Amygdala (tissue), 56 donors: ENCODE results near the gene TMC3.
"Not testable (repeated sequence)": the region's sequence is repeated elsewhere in the genome, so short reads cannot be mapped to it uniquely, and the experiment has no call there.

Experiments
- DNase-seq, 56 donors: peaks; one replicate each; lab custom pipeline; 2025; lab: John Stamatoyannopoulos, UW

Gene TMC3

DNA sequence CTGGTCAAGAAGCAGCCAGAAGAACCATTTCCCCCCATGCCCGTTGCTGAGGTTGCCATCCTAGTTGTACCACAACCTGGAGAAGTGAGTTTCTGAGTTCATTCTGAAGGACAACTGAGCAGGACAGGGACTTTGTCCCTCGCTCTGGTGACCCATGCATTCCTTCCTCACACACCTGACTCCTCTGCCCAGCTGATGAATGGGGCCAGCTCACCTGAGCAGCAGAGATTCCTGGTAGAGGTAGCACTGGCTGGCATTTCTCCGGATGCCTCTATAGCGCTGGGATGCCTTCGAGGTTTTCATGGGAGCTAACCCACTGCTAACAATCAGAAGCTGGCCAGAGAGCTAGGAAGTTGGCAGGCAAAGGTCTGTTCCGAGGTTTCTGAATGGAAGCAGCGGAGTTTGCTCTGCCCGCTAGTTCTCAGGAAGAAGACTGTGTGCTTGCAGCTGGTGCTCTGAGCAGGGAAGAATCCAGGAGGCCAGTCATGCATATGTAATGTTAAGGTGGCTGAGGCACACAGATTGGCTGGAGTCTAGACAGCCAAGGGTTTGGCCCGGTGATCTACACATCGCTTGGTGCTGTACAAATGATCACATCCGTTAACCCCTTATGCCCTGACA, at the start of gene TMC3:
TSS of gene TMC3 (minus strand) at position 439 of the 621 bp plus-strand sequence. CDS start at position 303, 136 bp downstream.
- peak in 22 of 56 donors; percentile 2 to 45 (median 11) for DNase-seq

DNA sequence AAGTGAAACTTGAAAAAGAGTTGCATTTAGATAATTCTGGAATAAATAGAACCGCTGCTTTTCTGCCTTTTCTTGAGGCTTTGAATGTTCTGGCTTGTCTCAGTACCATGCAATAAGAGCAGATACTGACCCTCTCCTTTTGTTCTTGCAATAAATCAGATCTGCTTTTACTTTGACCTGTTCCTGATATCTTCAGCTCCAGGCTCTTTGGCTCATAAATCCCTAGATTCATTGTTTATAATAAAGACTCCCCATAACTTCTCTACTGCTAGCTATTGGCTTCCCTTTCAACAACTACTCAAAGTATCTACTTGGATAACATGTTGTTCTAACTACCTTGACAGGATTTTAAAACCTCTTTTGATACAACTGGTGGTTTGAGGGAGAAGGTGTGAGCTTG, 47.4 kb upstream of the TMC3 start:
- no peak for DNase-seq

DNA sequence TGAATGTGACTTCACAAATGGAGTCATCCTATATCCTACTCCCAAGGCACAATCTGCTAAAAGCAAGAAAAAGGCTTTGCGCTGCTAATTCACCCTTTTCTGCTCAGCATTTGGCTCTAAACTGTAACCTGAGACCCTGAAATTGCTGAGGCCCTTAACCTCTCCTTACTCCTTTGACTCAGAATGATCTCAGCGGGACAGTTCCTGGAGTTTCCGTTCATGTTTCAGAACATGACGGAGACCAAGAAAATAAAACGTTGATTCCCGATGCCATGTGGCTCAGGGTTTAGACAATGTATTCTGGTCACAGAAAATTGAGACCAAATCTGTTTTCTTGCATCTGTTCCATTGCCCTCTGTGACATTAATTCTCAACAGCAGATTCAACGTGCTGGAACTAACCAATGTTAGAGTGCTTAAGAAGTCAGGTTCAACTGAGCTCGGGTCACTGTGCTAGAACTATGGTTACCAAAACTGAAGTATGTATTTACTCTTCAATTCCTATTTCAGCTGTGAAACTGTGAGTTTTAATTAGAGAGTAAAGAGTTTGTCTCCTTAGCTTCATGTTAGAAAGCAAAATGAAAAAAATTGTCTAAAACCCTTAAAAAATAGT, 45.4 kb upstream of the TMC3 start:
- DNase-seq, result no peak

DNA sequence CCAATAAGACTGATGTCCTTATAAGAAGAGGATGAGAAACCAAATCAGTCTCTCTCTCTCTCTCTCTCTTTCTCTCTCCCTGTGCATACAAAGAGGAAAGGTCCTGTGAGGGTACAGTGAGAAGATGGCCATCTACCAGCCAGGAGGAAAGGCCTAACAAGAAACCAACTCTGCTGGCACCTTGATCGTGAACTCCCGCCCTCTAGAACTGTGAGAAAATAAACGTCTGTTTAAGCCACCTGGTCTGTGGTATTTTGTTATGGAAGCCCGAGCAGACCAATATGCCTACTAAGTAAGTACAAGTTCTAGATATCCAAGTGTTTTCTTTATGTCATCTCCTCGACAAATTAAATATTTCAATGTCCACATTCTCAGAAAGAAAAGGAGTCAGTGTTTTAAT, 44.9 kb upstream of the TMC3 start:
- DNase-seq, result no peak

DNA sequence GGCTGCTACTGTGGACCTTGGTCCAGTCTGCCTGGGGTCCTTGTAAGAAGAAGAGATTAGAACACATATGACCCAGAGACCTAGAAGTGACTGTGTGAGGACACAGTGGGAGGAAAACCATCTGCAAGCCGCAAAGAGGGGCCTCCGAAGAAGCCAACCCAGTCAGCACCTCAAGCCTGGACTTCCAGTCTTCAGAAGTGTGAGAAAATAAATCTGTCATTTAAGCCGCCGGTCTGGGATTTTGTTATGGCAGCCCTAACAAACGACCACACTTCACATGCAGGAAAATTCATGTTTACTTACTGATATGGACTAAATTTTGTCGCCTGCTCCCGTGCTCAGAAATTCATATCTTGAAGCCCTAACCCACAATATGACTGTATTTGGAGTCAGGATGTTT, 44.4 kb upstream of the TMC3 start:
- DNase-seq, result no peak

DNA sequence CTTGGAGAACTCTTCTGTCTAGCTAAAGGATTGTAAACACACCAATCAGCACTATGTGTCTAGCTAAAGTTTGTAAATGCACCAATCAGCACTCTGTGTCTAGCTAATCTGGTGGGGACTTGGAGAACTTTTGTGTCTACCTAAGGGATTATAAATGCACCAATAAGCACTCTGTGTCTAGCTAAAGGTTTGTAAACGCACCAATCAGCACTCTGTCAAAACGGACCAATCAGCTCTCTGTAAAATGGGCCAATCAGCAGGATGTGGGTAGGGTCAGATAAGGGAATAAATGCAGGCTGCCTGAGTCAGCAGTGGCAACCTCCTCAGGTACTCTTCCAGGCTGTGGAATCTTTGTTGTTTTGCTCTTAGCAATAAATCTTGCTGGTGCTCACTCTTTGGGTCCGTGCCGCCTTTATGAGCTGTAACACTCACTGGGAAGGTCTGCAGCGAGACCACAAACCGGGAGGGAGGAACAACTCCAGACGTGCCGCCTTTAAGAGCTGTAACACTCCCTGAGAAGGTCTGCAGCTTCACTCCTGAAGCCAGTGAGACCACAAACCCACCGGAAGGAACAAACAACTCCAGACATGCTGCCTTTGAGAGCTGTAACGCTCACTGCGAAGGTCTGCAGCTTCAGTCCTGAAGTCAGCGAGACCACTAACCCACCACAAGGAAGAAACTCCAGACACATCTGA, 40.4 kb upstream of the TMC3 start:
- DNase-seq, result not testable (repeated sequence)

DNA sequence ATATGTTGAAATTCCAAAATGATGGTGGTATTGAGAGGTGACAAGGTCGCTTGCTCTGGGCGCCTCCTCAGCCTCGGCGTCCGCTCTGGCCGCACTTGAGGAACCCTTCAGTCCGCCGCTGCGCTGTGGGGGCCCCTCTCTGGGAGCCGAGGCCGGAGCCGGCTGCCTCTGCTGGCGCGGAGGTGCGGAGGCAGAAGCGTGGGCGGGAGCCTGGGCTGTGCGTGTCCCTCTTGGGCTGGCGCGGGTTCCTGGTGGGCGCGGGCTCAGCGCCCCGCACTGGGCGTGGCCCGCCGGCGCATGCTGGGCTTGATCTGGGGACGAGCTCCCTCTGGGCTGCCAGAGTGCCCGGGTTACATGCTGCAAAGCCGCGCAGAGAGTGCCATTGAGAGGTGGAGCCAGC, 39.8 kb upstream of the TMC3 start:
- no peak for DNase-seq

DNA sequence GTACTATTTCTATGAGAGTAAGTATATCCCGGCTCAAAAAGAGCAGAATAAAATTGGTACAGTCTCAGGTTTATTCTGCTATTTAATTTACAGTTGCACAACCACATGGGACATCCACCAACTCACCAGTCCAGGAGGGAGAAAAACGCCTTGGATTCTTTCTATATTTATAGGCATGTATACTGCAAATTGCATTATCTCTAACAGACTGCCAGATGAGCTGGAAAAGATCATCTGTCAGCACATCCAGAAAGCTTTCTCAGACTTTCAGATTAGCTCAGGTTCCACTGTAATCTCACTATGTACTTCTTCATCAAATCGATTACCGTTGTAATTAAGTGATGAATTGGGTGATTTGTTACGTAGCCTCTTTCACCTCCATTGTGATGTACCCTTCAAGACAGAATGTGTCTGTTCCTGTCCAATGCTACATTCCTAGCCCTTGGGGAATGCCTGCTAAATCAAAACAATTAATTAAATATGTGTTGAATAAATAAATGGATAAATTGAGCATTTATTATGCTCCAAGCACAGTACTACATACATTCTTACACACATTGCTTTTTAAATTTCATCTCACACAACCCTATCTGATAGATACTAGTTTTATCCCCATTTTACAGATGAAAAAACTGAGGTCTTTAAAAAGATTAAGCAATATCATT, 38.1 kb upstream of the TMC3 start:
- DNase-seq, result no peak

DNA sequence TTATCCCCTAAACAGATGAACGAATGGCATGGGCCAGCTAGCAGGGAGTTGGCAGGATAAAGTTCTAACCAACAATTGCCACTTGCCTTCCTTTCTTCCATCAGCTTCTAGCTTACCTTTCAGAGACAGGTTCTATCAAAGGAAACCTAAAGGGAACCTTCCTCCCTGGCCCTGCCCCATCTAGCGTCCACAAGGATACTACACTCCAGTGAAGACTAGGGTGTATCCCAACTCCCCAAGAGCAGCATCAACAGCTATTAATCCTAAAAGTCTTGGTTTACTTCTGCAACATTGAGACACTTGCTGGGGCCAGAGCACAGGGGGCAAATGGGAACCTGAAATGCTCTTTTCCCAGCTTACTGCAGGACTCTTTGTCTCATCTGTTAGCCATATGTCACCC, 37.0 kb upstream of the TMC3 start:
- DNase-seq, result no peak

DNA sequence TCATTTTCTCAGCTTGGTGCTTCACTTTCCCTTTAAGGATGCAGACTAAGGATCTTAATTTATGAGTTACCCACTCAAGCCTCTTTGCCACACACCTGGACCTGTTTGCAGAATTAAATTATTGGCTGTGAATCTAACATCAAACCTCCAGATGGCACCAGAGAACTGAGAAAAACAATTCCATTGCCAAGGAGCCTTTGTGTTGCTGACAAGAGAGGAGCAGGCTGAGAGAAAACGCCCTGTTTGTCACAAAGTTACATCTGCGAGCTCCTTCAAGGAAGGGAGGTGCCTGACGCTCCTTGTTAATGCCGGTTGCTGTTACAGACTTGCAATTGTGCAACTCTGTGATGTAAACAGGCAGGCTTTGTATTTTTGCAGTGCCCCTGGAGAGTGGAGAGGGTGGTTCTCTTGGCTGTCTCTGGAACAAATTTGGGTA, 36.3 kb upstream of the TMC3 start:
- DNase-seq, result peak in 28 of 56 donors; percentile 1 to 70 (median 17)

DNA sequence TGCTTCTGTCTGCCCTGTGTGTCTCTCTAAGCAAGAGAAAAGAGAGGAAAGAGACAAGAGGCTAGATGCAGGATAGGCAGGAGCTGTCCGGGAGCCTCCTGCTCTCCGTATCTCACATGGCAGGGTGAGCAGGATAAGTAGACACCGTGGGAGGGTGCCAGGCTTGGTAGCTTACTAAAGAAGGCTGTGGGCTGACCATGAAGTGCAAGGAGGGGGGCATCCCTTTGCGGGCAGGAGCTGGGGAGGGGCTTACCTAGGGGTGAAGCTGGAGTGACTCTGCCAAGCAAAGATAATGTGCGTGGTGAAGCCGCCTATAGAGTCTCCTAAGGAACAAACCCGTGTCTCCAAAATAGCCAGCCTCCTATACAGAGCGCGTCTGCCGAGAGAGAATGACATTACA, 33.7 kb upstream of the TMC3 start:
- no peak for DNase-seq

DNA sequence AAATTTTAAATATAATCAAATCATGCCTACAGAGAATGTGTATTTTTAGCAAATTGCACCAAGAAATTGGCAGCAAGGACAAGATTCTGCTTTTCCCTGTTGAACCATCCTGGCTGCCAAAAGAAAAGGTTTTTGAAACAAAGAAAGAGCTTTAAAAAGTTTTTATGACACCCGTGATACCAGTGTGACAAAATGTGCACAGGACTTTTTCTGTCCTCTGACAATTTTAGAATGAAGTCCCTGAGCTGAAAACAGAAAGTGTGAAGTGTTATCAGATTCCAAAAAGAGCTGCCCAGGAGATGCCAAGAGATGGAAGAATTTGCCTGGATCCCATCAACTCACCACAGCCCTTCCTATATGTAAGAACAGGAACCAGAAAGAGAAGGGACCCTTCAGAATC, 33.2 kb upstream of the TMC3 start:
- DNase-seq, result no peak

DNA sequence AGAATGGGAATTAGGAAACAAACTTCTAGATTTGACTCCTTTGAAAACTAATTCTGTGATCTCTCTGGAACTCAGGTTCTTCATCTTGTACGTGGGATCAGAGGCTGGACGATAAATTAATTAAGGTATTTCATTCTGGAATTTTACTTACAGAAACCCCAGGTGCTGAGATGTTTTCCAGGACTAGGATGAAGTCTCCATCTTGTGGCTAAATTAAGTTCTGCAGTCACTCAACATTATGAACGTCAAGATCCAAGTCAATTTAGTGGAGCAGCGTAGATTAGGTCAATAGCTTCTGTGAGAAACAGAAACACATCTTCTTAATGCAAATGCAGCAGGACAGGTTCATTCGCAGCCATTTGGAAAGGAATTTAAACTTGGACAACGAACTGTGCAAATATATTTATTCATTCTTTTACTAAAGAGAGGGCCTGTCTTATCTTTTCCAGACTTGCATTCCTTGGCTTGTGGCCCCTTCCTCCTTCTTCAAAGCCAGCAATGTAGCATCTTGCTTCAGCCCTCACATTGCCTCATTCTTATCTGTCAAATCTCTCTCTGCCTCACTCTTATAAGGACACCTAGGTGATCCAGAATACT, 26.7 kb upstream of the TMC3 start:
- no peak for DNase-seq

DNA sequence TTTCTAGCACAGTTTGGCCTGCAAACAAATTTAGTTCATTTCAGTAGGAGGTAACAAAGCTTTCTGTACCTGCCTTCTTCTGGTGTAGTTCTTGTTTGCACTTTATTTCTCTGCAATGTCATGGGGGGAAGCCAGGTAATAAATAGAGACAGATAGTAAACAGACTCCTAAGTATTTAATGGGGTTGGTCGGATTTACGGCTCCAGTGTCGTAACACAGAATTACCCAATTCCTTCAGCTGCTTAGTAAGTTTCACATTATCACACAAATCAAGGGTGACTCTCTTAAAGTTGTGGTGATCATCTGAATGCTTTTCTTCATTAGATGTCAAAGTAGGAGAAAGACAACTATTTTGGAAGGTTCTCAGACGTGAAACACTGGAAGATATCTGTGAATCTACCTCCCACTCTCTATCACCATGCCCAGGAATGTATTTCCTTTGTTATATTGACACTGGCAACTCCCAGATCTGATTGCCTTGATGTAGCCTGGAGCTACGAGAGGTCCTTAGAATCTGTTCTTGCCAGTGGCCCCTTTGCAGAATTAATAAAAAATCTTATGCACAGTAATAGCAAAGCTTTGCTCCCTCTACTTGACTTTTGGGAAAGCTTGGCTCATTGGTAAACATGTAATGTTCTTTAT, 25.0 kb upstream of the TMC3 start:
- DNase-seq, result no peak

DNA sequence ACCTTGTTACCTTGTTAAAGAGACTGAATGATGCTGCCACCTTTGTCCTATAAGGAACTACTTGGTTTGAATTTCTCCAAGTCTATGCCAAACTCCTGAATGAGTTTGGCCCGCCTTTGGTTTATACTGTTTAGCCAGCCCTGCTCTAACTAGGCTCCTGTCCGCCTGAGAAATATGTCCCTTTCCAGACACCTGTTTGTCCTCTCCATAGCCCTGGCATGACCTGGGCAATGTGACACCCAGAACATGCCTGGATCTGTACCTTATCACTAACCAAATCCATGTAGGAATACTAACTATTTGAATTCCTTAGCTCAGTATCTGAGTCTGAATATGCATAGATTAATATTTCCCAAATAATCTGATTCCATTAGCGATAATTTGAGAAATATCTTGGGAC, 24.4 kb upstream of the TMC3 start:
- DNase-seq, result no peak

DNA sequence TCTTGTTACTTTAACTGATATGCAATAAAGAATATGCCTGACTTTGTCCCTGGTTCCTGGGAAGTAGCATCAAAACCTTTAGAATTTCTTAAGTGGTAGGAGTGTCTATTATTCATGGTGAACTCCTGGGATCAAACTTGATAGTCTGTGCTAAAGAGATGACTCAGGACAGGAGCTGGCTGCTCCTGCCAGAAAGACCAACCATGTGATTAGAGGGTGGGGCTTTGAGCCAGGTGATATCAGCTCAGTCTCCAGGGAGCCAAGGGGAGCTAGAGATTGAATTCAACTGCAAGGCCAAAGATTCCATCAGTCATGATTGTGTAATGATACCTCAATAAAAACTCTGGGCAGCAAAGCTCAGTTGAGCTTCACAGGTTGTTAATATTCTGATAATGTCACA, 20.6 kb upstream of the TMC3 start:
- no peak for DNase-seq

DNA sequence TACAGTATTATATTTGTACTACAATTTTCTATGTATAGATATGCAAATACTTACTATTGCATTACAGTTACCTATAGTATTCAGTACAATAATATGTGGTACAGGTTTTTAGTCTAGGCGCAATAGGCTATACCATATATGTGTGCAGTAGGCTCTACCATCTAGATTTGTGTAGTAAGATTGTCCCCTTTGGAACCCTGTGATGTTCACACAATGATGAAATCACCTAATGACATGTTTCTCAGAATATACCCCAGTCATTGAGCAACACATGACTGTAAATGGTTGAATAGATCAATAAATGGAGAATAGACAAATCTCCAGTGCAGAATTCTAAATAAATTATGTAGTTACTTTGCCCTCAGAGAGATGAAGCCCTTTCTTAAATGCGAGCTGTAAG, 17.6 kb upstream of the TMC3 start:
- no peak for DNase-seq

DNA sequence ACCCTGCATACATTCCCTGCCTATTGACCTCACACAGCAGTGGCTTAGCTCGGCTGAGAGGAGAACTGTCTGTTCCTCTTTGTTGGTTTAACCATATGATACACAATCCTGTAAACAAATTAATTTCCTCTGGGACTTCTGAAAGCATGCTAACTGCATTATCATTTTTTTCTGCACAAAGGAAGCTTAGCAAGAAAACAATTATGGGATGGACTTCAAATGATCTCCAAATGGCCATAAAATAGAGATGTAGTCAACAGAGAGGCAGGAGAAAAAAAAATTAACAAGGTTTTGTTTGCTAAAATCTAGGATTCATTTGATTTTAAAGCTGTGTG, 14.4 kb upstream of the TMC3 start:
- DNase-seq, result no peak

DNA sequence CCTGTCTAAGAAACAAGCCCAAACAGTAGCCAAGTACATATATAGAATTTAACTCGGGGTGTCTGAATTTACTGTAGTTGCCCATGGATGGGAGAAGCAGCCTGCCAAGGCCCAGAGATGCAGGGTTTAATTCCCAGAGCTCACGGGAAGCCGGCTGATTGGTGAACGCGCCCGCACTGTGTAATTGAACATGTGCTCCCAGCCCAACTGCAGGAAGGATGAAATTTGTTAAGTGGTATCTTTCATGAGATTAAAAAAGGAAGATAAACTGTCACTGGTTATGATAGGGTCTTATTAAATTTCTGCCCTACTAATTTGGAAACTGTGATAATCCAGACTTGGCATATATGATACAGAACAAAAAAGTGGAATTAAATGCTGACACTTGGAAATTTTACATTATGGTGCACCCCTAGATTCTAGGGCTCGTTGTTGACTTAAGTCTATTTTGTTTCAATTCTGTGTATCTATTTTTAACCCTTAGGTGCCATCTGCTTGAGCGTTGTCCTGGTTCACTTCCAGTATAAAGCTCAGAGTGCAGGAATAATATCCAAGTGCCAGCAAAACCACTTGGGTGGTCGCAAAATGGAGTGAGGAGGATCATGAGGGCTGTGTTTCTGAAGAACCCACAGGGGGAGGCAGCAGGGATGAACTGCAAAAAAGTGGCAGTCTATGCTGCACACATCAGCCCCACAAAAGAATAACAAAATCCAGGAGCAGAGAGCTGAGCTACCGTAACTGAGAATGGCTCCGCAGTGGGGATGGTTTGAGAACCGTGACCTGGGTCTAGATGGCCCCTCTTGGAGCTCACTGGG, 13.8 kb upstream of the TMC3 start:
- DNase-seq, result no peak

DNA sequence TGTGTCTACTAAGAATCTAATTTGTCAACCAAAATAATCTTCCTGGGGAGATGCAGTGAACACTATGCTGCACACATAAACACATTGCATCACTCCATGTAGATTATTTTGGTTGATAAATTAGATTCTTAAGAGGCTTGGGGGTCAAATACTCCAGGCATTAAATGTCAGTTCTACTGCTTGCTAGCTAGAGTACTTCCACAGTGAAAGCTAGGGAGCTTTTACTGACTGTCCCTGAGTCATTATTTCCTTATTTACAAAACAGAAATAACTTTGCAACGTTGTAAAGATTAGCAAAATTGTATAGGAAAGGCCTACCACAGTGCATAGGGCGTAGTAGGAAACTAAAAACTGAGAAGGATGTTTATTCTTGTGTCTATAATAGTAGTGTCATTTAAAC, 12.9 kb upstream of the TMC3 start:
- no peak for DNase-seq
